Stimulated activated CD4-positive, alpha-beta T cell treated with anti-CD3 and anti-CD28 coated beads, Interleukin-1b, Interleukin-23, amount 100 ng/mL, for 1 hour (primary cell): Measurements from ENCODE around the gene MOCS2.
"Not testable (repeated sequence)": the region's sequence is repeated elsewhere in the genome, so short reads cannot be mapped to it uniquely, and the experiment has no call there.

Experiments used
- DNase-seq, 2 donors: peaks; one replicate each; pipeline ENCODE4 v3.0.0-alpha.2; 2020; ENCODE audit warnings: low read depth in 2 of 2

MOCS2 gene, protein sequence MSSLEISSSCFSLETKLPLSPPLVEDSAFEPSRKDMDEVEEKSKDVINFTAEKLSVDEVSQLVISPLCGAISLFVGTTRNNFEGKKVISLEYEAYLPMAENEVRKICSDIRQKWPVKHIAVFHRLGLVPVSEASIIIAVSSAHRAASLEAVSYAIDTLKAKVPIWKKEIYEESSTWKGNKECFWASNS

DNA sequence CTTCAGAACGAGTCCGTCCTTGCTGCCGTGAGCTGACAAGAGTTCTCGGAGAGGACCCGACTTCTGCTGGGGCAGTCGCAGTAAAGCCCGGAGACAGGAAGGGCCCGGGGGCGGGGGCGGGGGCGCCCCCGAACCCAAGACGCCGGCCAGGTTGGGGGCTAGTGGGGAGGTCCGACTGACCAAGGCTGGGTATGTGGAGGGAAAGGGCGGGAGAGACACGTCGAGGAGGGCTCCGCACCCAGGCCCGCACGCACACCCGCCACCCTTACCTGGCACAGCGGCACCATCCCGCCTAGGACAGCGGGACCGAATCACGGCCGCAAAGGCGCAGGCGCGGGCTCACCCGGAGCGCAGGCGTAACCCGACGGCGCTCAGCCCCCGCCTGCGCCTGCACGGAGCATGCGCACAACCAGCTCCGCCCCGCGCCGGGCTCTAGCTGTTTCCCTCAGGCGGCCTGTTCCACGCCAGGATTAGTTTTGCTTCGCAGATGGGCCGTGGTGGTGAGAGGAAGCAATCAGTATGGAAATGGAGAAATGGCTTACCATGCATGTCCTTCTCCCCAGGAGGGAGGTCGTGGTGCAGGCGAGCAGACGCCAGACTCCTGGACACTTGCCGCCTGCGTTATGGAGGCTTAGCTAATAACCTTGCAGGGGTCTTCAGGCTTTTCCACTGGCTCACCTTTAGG, at the start of gene MOCS2:
TSS of gene MOCS2 (minus strand) at position 315 of the 685 bp plus-strand sequence. CDS start 2,583 bp downstream, outside the sequence.
- peak; percentile 71 to 78 for DNase-seq

DNA sequence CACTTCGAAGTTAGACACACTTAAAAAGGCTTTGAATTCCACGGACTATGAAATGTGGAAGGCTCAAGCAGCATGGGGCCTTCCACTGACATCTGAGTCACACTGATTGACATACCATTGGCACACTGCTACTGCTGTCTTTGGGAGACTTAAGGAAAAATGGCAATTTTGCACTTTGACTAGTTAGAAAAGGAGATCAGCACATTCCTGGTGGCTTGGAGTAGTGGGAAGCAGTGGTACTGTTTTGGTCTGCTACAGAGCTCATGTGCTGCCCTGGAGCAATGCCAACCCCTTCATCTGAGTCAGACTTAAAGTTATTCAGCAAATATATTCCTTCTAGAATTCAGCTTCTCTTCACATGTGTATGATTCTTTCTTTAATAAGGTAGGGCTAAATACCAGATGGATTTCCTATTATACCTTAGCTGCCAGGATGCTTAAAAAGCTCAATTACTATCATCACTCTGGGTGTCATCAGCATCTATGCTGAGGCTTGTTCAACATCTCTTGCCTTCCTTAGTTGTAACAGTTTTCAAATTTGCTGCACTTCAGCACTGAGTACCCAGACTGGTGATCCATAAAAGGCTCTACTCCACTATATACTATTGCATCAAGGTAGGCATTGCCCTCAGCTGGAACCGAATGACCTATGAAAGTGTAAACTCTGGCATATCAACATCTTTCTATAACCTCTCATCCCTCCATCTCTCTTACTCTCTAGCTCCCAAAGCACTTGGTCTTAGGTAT, 42.3 kb upstream of the MOCS2 start:
- DNase-seq, result no peak

DNA sequence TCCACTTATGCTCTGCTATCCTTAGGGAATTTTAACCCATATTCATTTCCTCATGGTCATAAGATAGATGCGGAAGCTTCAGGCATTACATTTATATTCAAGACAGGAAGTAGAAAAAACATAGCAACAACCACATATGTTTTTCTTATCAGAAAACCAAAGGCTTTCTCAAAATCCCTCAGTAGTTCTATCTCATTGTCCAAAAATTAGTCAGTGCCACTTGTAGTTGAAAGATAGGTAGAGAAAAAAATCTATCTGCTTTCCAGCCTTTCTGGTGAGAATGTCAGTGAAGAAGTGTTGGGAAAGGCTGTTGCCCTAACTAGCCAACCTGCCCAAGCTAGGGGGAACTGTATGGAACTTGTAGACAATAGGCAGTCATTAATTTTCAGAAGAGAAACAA, 23.5 kb upstream of the MOCS2 start:
- no peak for DNase-seq

DNA sequence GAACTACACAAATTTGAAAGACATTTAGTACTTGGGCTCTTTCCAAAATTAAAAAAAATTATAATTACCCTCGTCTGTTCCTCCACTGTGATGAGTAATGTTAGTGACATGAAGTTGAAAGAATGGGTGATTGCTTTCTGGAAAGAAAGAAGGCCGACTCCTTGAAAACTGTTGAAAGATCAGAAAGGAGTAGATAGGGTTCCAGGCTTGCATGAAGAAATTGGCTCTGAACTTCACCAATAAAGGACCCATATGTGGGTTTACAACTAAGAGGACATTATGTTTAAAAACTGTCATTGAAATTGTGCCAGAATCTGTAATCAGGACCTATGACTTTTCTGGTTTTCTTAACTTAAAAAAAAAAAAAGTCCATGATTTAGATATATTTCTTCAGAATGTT, 20.7 kb upstream of the MOCS2 start:
- no peak for DNase-seq

DNA sequence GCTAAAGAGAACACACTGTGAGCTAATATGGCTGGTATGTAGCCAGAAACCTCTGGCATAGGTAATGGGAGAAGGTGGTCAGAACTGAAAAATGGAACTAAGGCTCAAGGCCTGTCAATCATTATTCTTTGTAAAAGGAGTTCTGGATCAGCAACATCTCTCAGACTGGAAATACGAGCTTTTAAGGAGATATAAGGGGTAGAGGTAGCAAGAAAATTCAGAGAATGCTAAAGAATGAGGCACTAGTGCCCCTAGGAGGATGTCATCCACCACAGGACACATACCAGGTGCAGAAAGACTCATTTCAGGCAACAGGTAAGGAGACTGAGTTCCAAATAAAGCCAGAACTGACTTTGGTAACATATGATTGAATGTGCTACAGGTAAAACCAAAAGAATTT, 18.9 kb upstream of the MOCS2 start:
- DNase-seq, result no peak

DNA sequence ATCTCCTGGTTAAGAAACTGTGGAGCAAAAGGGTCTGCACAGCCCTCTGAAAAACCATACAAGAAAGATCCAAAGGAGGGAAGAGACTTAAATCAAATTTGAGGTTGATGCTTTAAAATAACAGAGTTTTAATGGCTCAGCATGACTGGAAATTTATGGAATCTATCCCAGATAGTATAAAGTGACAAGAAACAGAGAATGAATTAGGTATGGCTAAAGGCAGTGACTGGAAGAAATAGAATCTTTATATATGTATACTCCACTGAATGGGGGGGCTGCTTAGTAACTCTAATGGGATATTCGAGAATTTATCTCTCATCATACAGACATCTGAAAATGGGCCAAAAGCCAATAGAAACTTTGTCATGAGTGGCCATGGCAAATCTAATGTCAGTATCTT, 17.6 kb upstream of the MOCS2 start:
- DNase-seq, result no peak

DNA sequence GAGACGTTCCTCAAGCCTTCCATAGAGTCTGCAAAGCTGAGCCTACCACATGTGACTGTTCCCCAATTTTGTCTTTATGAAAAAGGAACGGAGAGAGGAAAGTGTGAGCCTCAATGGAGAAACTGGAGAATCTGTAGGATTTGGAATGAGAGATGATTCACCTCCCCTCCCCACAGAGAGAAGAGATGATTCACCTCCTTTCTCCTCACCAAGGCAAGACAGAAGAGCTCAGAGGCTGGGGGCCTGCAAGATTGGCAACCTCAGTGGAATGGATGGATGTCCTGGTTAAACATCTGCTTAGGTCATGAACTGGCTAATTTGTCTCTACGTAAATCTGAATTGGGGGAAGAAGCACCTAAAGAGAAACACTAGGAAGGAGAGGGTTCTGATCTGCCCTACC, 17.0 kb upstream of the MOCS2 start:
- DNase-seq, result no peak

DNA sequence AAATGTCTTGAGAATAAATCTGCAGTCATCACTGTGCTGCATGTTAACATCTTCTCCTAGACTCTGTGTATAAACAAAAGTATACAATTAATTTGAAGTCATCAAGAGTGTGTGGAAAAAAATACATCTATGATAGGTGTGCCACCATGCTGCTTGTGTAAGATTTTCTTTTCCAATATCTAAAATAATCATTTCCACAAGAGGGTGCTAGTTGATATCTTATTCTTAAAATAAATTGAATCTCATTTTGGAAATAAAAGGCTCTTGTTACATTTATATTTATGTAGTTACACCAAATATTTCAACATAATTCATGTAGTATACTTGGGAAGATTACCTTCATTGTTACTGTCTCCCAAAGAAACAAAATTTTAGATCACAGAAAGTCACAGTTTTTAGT, 14.1 kb upstream of the MOCS2 start:
- DNase-seq, result no peak

DNA sequence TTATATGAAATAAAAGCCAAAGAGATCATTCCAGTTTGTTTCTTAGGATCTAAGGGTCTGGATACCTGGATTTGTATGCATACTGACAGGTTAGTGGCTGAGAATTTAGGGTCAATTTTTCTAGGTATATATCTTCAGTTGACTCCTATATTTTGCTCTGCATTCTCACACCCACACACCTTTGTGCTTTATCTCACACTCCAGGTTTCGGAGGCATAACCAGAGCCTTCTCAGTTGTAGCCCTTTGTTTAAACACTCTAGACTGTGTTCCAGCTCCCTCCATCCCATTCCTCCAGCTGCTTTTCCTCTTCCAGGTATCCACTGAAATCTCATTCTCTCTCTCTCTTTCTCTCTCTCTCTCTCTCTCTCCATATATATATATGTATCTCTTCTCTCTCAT, 10.6 kb upstream of the MOCS2 start:
- no peak for DNase-seq

DNA sequence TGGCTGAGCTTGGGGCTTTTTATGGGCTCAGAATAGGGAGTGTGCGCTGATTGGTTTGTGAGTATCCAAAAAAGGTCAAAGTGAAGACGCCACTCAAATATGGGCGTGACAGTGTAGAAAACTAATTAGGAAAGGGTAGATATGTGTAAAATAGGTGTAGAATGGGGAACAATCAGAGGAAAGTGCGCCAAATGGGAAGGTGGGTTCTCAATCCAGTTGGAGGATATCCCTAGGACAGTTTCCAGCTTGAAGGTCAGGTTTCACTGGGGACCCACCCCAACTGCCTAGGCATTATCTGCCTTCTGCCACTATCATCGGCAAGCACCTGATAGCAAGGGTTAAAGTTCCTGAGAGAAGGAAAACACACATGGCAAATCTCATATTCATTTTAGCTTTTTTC, 9.3 kb upstream of the MOCS2 start:
- no peak for DNase-seq

DNA sequence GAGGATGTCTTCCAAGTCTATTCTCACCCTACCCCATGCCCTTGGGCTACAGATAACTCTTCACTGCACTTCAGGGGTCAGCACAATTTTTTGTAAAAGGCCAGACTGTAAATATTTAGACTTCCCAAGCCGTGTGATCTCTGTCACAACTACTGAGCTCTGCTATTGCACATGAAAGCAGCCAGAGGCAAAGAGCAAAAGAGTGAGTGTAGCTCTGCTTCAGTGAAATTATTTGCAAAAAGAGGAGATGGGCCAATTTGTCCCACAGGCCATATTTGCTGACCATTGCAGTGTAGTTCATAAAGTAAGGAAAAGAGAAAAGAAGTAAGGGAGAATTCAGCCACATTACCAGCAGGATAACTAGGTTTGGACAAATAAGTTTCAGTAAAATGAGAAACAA, 7.0 kb upstream of the MOCS2 start:
- no peak for DNase-seq

DNA sequence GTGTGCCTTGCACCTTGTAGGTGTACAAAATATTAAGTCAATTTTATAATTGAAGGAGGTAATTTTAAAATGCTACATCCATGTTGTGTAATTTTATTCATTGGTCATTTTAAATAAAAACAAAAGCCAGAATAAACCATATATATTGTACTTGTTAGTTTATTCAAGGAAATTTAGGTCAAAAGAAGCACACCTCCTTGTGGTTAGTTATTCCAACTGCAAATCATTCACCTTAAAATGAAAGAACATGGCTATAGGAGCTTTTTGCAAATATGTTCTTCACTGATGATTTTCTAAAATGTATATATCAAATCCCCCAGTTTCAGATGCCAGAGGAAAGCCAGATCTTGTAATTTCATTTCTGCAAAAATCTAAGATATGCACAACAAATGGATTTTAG, 5.4 kb upstream of the MOCS2 start:
- no peak for DNase-seq

DNA sequence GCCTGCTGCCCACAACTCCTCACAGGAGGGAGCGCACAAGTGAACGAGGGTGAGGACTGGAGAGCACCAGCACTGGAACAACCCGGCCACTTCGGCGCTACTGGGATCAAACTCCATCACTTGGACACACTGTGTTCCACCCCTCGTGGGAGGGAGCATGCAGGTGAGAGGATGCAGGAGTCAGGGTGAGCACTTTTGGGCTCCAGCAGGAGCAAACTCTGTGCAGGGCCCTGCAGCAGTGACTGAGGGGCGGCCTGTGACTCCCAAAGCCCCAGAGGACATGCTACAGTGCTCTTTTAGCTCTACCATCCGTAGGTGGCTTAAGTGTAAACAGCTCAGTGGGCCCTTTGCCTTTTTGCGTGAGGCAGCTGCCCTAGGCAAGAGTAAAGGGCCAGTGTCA, 4.4 kb upstream of the MOCS2 start:
- DNase-seq, result no peak

DNA sequence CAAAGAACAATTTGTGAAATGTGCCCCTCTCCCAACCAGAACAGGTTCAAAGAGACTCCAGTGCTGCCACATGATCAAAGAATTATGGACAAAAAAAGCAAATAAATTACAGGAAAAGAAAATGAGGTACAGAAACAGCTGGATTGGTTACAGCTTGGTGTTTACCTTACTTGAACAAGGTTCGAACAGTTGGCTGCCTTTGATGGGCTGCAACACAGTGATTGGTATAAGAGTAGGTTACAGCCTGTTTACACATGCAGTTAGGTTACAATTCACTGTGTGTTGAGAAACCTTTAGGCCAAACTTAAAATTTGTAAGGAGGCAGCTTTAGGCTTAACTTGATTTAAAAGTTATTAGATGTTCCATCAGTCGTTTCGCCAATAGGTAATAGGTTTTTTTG, 3.4 kb upstream of the MOCS2 start:
- no peak for DNase-seq

DNA sequence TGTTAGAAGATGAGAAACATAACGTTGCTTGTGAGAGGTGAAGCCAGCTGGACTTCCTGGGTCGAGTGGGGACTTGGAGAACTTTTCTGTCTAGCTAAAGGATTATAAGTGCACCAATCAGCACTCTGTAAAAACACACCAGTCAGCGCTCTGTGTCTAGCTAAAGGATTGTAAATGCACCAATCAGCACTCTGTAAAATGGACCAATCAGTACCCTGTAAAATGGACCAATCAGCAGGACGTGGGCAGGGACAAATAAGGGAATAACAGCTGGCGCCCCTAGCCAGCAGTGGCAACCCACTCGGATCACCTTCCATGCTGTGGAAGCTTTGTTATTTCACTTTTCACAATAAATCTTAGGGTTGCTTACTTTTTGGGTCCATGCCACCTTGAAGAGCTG, 2.8 kb upstream of the MOCS2 start:
- DNase-seq, result not testable (repeated sequence)

DNA sequence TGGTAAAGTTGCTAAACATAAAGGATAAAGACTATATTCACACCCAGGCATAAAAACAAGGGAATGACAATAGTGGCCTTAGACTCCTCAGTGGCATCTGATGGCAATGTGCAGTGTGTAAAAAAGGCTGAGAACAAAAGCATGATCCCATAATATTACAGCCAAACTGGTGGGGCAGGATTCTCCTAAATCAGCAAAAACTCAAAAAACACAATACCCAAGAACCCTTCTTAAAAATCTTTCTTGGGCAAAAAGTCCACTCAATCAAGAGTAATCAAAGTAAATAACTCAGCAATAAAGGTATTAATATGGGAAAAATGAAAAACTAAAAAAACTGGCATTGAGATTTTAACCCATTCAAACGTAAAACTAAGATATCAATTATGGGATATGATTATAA, 1.6 kb upstream of the MOCS2 start:
- DNase-seq, result no peak

DNA sequence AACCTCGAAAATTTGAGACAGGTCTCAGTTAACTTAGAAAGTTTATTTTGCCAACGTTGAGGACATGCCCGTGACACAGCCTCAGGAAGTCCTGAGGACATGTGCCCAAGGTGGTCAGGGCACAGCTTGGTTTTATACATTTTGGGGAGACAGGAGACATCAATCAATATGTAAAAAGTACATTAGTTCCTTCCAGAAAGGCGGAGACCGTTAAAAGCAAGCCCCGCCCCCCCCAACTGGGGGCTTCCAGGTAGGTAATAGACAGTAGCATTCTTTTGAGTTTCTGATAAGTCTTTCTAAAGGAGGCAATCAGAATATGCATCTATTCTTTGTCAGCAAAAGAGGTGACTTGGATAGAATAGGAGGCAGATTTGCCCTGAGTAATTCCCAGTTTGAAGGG, 599 bp upstream of the MOCS2 start:
- no peak for DNase-seq

DNA sequence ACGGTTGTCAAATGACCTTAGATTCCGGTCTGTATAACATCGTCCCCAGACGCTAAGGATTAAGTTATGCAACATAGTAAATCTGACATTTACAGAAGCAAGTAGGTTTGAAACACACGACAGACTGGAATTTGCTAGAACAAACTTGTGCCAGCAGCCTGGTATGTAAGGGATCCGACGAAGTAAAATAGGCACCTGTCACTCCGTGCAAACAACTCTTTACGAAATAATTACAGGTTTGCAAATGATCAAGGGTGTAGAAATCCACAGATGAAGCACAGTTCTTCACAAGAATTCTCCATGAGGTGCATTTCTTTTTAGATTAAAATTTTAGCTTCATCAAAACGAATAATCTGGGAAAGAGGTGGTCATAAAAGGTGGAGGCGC, 508 bp downstream of the MOCS2 start:
- DNase-seq, result no peak

DNA sequence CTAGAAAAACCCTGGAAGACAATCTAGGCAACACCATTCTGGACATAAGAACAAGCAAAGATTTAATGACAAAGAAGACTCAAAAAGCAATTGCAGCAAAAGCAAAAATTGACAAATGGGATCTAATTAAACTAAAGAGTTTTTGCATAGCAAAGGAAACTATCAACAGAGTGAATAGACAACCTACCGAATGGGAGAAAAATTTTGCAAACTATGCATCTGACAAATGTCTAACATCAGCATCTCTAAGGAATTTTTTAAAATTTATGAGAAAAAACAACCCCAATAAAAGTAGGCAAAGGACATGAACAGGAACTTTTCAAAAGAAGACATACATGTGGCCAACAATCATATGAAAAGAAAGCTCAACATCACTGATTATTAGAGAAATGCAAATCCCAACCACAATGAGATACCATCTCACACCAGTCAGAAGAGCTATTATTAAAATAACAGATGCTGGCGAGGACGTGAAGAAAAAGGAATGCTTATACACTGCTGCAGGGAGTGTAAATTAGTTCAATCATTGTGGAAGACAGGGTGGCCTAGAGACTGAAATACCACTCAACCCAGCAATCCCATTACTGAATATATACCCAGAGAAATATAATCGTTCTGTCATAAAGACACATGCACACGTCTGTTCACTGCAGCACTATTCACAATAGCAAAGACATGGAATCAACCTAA, 3.8 kb downstream of the MOCS2 start:
- DNase-seq, result no peak

DNA sequence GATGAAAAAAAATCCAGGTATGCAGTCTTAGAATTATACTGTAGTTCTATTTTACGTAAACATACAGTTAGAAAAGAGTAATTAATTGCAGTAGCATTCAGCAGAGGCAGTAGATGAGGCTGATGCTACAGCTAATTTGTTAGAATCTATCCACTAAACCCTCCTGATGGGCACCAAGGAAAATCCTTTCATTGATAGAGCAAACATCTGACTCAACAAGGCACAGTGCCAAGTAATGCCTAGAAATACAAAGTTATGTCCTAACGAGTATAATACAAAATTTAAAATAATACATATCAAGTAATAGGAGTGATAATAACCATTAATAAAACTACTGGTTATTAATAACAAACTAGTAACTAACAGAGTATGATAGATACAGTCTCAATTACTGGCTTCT, 9.0 kb downstream of the MOCS2 start:
- DNase-seq, result no peak

DNA sequence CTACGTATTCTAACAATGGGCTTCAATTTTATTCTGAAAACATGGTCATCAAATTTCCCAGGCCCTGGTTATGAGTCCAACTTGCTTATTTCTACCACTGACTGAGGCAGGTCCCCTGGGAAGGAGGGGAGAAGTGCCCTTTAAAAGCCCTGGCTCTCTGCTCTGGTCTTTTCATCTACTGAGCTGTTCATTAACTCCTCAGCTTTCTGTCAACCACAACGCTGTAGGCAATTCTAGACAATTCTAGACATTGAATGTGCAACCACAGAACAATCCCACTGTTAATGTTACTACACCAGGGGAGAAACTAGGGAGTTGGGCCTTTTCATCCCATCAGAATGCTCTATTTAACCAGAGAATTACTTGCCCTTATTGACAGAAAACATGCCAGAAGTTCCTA, 10.0 kb downstream of the MOCS2 start:
- DNase-seq, result no peak

DNA sequence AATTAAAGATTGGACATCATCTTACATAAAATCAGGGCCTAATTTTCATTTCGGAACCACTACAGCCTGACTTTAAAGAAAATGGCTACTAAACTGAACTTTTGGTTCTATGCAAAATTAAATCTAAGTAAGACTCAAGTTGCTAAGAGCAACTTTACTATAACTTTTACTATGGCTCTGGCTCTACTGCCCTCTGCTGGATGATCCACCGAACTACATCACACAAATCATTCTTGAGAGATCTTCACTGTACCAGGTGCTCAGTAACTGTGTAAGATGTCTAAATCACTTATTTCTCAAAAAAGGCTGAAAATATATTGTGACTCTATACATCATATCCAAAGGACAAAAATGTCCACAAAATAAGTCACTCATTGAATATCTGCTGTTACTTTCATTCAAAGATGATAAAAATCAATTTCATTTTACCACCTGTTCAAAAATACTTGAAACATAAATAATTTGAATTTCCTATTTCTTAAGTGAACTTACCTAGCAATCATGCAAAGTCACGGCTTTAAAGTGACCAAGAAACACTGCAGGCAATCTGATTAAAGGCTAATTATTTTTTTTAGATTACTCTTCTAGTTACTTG, 13.5 kb downstream of the MOCS2 start:
- DNase-seq, result peak; percentile 27 to 48
